Activated CD4-positive, alpha-beta T cell treated with anti-CD3 and anti-CD28 coated beads for 24 hours (primary cell): ENCODE measurements around the gene ARL9.

ENCODE experiments used
- DNase-seq, 2 donors: peaks; one replicate each; pipeline ENCODE4 v3.0.0-alpha.2; 2020; ENCODE audit warnings: low read depth in 2 of 2

The ARL9 gene

GRCh38 chr4:56531149-56531770, 25.7 kb downstream of the ARL9 start:
- DNase-seq = no peak

- no peak for DNase-seq
Observed at GRCh38 chr4:56531823-56532222, 26.2 kb downstream of the ARL9 start.

GRCh38 chr4:56532239-56532638, 26.6 kb downstream of the ARL9 start:
- no peak for DNase-seq

- DNase-seq = no peak
Observed at GRCh38 chr4:56535915-56536314, 30.3 kb downstream of the ARL9 start.

- DNase-seq = no peak
Observed at GRCh38 chr4:56537147-56537546, 31.6 kb downstream of the ARL9 start.

- DNase-seq = no peak
Observed at GRCh38 chr4:56540826-56541225, 35.2 kb downstream of the ARL9 start.

- peak; percentile 81 for DNase-seq
Observed at GRCh38 chr4:56544573-56545131, 39.1 kb downstream of the ARL9 start.

- DNase-seq = no peak
Observed at GRCh38 chr4:56550642-56551041, 45.1 kb downstream of the ARL9 start.

GRCh38 chr4:56551516-56551915, 45.9 kb downstream of the ARL9 start:
- DNase-seq = no peak

- no peak for DNase-seq
Observed at GRCh38 chr4:56552273-56552672, 46.7 kb downstream of the ARL9 start.

- no peak for DNase-seq
Observed at GRCh38 chr4:56570041-56570440, 64.5 kb downstream of the ARL9 start.
